GM21528 (cell line): Measurements from ENCODE around the gene CEBPG.

Source experiments
- ATAC-seq: cut with Tn5 transposase; IDR thresholded peaks from one replicate; pipeline ENCODE4 v1.9.1; 2021; ENCODE audit warnings: mild to moderate bottlenecking, moderate library complexity; ENCODE audit not compliant: unreplicated experiment, low FRiP score

Gene CEBPG

GRCh38 chr19:33349319-33350289 lies 23.9 kb upstream of the CEBPG start:
- ATAC-seq = no peak

- ATAC-seq = no peak
These were observed 22.8 kb upstream of the CEBPG start for GRCh38 chr19:33350538-33351309.

GRCh38 chr19:33355535-33355934 lies 18.0 kb upstream of the CEBPG start:
- ATAC-seq = no peak

GRCh38 chr19:33357556-33357955 lies 16.0 kb upstream of the CEBPG start:
- ATAC-seq = no peak

- ATAC-seq = no peak
These were observed 15.1 kb upstream of the CEBPG start for GRCh38 chr19:33358408-33358807.

- no peak for ATAC-seq
These were observed 13.9 kb upstream of the CEBPG start for GRCh38 chr19:33359581-33359980.

GRCh38 chr19:33362508-33363228 lies 10.8 kb upstream of the CEBPG start:
- ATAC-seq = no peak

GRCh38 chr19:33363476-33363875 lies 10.0 kb upstream of the CEBPG start:
- no peak for ATAC-seq

- ATAC-seq = no peak
These were observed 7.8 kb upstream of the CEBPG start for GRCh38 chr19:33365691-33366090.

- ATAC-seq = no peak
These were observed 7.4 kb upstream of the CEBPG start for GRCh38 chr19:33366127-33366526.

- ATAC-seq = no peak
These were observed 6.6 kb upstream of the CEBPG start for GRCh38 chr19:33366897-33367296.

- ATAC-seq = no peak
These were observed 5.2 kb upstream of the CEBPG start for GRCh38 chr19:33368074-33368864.

- ATAC-seq = no peak
These were observed 2.7 kb upstream of the CEBPG start for GRCh38 chr19:33370783-33371182.

GRCh38 chr19:33374236-33374714 lies 766 bp downstream of the CEBPG start:
- ATAC-seq = no peak

- ATAC-seq = no peak
These were observed 1.8 kb downstream of the CEBPG start for GRCh38 chr19:33375156-33375836.

- no peak for ATAC-seq
These were observed 2.3 kb downstream of the CEBPG start for GRCh38 chr19:33375837-33376159.

GRCh38 chr19:33376423-33376822 lies 2.9 kb downstream of the CEBPG start:
- no peak for ATAC-seq

GRCh38 chr19:33376941-33377557 lies 3.5 kb downstream of the CEBPG start:
- ATAC-seq = no peak
